SK-MEL-5 (cell line): Measurements from ENCODE around the gene AP3M1. TPM values are rescaled to one million over a fixed set of nuclear protein-coding genes. Genes with fewer than 3 reads are reported as not detected.

Experiments used
- DNase-seq: peaks from one replicate; pipeline ENCODE4 v3.0.0-alpha.2; 2016; ENCODE audit warnings: low read depth, low spot score
- in situ Hi-C: cut with HindIII; loops from 2 replicates; pipeline ENCODE4 v1.10.0; 2016; ENCODE audit warnings: low sequenced_read_pairs, high pct_unique_total_duplicates, low pct_unique_long_range_greater_than_20kb
- total RNA-seq: library from RNA; depleted of rRNA; stranded (reverse); fragments of >200 nt; shearing (Covaris generic); gene quantifications from 2 replicates; pipeline ENCODE4 v1.2.3, GENCODE V29; 2014; rRNA removed

Gene AP3M1
- total RNA-seq, 1 experiment from 2014 or later, result 34.4 TPM

DNA sequence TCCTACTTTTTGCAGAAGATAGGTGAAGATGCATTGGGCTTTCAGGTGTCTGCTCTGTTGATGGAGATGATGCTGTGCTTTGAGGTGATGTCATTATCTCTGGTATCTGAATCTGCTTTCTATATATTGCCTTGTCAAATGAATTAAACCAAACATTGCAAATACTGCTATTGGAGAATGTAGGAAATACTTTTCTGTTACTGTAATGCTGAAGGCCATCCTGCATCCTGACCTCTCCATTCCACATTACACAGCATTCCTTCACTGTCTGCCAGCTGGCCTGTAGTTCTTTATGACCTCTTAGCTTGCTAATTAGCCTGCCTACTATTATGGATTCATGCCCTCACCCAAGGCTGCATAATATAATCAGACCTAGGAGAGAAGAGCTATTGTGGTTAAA is 79.5 kb downstream of the AP3M1 start:
- in situ Hi-C loops, result no loop called here
- no peak for DNase-seq

Other genes with a start within 250 kb of the AP3M1 start
- gene PLAU, start 239.7 kb downstream of the AP3M1 start, total RNA-seq, result 0.05 TPM in 1 of 2 replicates, not detected in the other
- 26.6 and 30.5 TPM in 2 replicates for gene VCL, start 152.7 kb downstream of the AP3M1 start, total RNA-seq
- gene ADK, start 393 bp upstream of the AP3M1 start, total RNA-seq, result 21.8 and 23.3 TPM in 2 replicates